ENCODE data around the gene TSC2. TPM values are rescaled to one million over a fixed set of nuclear protein-coding genes. Genes with fewer than 3 reads are reported as not detected.

The TSC2 gene
- total RNA-seq, 1 experiment from 2014 or later: 134 TPM

- TF ChIP-seq ZNF425 (CRISPR knock-in tag; conservative IDR thresholded peaks at IDR 0.05) (no peak), RORB (CRISPR knock-in tag; IDR thresholded peaks at IDR 0.05) (no peak), SP1 (CRISPR knock-in tag; conservative IDR thresholded peaks at IDR 0.05) (no peak), ZNF317 (CRISPR knock-in tag; IDR thresholded peaks at IDR 0.05; ENCODE audit: borderline replicate concordance, low read depth) (no peak), ETV6 (CRISPR knock-in tag; IDR thresholded peaks at IDR 0.05) (no peak), ZNF512 (CRISPR knock-in tag; IDR thresholded peaks at IDR 0.05; ENCODE audit: borderline replicate concordance) (no peak)
Observed at GRCh38 chr16:2016407-2016922, 31.3 kb upstream of the TSC2 start (continued).

GRCh38 chr16:2019518-2019920, 28.3 kb upstream of the TSC2 start, which contains the start of gene NPW:
Gene NPW (plus strand): TSS chr16:2019785.
- Mint-ChIP-seq H3K36me3 (no peaks in the 10 kb centered on the region), H3K4me3 (peak within 1 kb of the TSS; percentile 72), H3K27ac (no peak within 1 kb of the TSS), H3K4me1 (peaks cover 10% of the 10 kb centered on the region), H3K27me3 (ENCODE audit: low read depth) (peaks cover 69% of the 10 kb centered on the region), H3K9me3 (no peaks in the 10 kb centered on the region)
- ATAC-seq: peak; percentile 25
- POLR2A ChIA-PET: no interaction called here
- CTCF ChIA-PET: interaction anchor here (0.9 to 3.4 kb wide), 9 partner anchors 13 to 639 kb away, joined by 3 to 40 read pairs (median 6); partner anchors contain the start of genes NTHL1 and TSC2
- peak; percentile 70 for DNase-seq (ENCODE audit: low spot score)
- TF ChIP-seq ELF4 (CRISPR knock-in tag; IDR thresholded peaks at IDR 0.05; ENCODE audit: low read depth) (no peak), FOXP4 (CRISPR knock-in tag; IDR thresholded peaks at IDR 0.05) (0 out of 2 replicates have a peak, but pooled peaks have one; percentile 12), KAT7 (CRISPR knock-in tag; IDR thresholded peaks at IDR 0.05; ENCODE audit: borderline replicate concordance) (0 out of 2 replicates have a peak, but pooled peaks have one; percentile 33), HMGXB4 (CRISPR knock-in tag; IDR thresholded peaks at IDR 0.05) (0 out of 2 replicates have a peak, but pooled peaks have one; percentile 2)

- no peaks in the 10 kb centered on the region for H3K9me3 Mint-ChIP-seq
- CTCF ChIA-PET: interaction anchor here (0.8 to 3.4 kb wide), 11 partner anchors 12 to 640 kb away, joined by 3 to 40 read pairs (median 6); partner anchors contain the start of genes NTHL1, TBL3 and TSC2
- no peak overlapping the region for H3K27ac Mint-ChIP-seq
- no peaks in the 10 kb centered on the region for H3K36me3 Mint-ChIP-seq
- H3K4me1 Mint-ChIP-seq: peaks cover 10% of the 10 kb centered on the region
- ATAC-seq: no peak
- peak; percentile 51 for DNase-seq (ENCODE audit: low spot score)
- peak overlapping the region; percentile 72 for H3K4me3 Mint-ChIP-seq
- peaks cover 75% of the 10 kb centered on the region for H3K27me3 Mint-ChIP-seq (ENCODE audit: low read depth)
- POLR2A ChIA-PET: no interaction called here
- 0 out of 2 replicates have a peak, but pooled peaks have one; percentile 5 for TF ChIP-seq ARID4B (CRISPR knock-in tag; IDR thresholded peaks at IDR 0.05; ENCODE audit: borderline replicate concordance)
- no peak for TF ChIP-seq CDX4 (CRISPR knock-in tag; IDR thresholded peaks at IDR 0.05; ENCODE audit: borderline replicate concordance)
- TF ChIP-seq MAX (CRISPR knock-in tag; IDR thresholded peaks at IDR 0.05): peak; percentile 61; the same call in 1 of the 2 replicates
- TF ChIP-seq CBFB (CRISPR knock-in tag; IDR thresholded peaks at IDR 0.05; ENCODE audit: low read depth): no peak
- no peak for TF ChIP-seq SMAD3 (CRISPR knock-in tag; IDR thresholded peaks at IDR 0.05; ENCODE audit: borderline replicate concordance)
- TF ChIP-seq CREM (CRISPR knock-in tag; IDR thresholded peaks at IDR 0.05): 0 out of 2 replicates have a peak, but pooled peaks have one; percentile 23
Observed at GRCh38 chr16:2019921-2020831, 27.6 kb upstream of the TSC2 start.
